ENCODE results near the gene PCDHA1.
"Not testable (repeated sequence)": the region's sequence is repeated elsewhere in the genome, so short reads cannot be mapped to it uniquely, and the experiment has no call there.

Gene PCDHA1

DNA sequence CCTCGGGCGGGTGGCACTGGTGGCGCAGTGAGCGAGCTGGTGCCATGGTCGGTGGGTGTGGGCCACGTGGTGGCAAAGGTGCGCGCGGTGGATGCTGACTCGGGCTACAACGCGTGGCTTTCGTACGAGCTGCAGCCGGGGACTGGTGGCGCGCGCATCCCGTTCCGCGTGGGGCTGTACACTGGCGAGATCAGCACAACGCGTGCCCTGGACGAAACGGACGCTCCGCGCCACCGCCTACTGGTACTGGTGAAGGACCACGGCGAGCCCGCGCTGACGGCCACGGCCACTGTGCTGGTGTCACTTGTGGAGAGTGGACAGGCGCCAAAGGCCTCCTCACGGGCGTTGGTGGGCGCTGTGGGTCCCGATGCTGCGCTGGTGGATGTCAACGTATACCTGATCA, 22.9 kb downstream of the PCDHA1 start:
- no peak for DNase-seq

DNA sequence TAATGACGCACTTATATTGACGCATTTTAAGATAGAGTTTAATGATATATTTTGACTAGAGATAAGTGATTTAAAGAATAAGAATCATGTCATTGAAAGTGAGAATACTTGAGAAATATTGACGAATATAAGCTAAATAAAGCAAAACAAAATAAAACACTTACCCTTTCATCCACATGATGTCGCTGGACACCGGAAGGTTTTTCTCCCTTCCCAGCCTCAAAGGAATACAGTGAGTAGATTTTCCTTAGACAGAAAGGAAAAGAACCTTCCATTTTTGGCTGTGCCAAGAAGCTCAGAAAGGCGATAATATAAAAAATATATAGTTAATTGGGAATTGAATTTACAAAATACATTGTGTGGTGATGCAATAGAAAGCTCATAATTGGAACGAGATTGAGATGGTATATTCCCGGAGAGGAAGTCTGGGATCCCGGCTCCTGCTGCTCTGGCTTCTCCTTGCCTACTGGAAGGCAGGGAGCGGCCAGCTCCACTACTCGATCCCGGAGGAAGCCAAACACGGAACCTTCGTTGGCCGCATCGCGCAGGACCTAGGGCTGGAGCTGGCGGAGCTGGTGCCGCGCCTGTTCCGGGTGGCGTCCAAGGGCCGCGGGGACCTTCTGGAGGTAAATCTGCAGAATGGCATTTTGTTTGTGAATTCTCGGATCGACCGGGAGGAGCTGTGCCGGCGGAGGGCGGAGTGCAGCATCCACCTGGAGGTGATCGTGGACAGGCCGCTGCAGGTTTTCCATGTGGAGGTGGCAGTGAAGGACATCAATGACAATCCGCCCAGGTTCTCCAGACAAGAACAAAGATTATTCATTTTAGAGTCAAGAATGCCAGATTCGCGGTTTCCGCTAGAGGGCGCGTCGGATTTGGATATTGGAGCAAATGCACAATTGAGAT, 35.7 kb downstream of the PCDHA1 start, which contains the start of gene PCDHA5:
TSS of gene PCDHA5 (plus strand) at position 239 of the 906 bp plus-strand sequence.
- DNase-seq = no peak

DNA sequence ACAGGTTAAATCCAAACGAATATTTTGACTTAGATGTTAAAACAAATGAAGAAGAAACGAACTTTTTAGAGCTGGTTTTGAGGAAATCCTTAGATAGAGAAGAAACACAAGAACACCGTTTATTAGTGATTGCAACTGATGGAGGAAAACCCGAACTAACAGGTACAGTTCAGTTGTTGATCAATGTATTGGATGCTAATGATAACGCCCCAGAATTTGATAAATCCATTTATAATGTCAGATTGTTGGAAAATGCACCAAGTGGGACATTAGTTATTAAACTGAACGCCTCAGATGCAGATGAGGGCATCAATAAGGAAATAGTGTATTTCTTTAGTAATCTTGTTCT, 36.3 kb downstream of the PCDHA1 start:
- no peak for DNase-seq

DNA sequence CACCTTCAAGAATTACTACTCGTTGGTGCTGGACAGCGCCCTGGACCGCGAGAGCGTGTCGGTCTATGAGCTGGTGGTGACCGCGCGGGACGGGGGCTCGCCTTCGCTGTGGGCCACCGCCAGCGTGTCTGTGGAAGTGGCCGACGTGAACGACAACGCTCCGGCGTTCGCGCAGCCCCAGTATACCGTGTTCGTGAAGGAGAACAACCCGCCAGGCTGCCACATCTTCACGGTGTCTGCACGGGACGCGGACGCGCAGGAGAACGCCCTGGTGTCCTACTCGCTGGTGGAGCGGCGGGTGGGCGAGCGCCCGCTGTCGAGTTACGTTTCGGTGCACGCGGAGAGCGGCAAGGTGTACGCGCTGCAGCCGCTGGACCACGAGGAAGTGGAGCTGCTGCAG, 37.0 kb downstream of the PCDHA1 start:
- DNase-seq = not testable (repeated sequence)

DNA sequence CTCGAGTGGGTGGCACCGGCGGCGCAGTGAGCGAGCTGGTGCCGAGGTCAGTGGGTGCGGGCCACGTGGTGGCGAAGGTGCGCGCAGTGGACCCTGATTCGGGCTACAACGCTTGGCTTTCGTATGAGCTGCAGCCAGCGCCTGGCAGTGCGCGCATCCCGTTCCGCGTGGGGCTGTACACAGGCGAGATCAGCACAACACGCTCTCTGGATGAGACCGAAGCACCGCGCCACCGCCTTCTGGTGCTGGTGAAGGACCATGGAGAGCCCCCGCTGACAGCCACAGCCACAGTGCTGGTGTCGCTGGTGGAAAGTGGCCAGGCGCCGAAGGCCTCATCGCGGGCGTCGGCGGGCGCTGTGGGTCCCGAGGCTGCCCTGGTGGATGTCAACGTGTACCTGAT, 37.5 kb downstream of the PCDHA1 start:
- DNase-seq = no peak

DNA sequence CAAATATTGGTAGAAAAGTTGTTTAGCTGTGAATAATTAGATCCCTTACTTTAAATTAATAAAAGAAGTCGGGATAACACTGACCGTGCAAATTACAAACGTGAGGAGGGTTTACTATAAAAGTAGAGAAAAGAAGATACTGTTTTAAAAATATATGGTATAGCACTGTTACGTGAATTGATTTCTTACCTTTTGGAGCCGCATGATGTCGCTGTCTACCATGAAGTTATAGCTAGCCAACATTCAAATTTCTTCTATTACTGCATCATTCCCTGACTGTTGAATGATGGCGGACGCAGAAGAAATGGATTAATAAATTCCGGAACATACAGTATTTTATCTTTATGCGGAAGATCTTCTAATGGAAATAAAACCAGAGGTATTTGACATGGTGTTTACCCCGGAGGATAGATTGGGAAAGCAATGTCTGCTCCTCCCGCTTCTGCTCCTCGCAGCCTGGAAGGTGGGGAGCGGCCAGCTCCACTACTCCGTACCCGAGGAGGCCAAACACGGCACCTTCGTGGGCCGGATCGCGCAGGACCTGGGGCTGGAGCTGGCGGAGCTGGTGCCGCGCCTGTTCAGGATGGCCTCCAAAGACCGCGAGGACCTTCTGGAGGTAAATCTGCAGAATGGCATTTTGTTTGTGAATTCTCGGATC, 41.9 kb downstream of the PCDHA1 start, which contains the start of gene PCDHA6:
TSS of gene PCDHA6 (plus strand) at position 257 of the 658 bp plus-strand sequence. CDS start at position 389, 132 bp downstream.
- no peak for DNase-seq

DNA sequence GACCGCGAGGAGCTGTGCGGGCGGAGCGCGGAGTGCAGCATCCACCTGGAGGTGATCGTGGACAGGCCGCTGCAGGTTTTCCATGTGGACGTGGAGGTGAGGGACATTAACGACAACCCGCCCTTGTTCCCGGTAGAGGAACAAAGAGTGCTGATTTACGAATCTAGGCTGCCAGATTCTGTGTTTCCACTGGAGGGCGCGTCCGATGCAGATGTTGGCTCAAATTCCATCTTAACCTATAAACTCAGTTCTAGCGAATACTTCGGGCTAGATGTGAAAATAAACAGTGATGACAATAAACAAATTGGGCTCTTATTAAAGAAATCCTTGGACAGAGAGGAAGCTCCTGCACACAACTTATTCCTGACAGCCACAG, 42.4 kb downstream of the PCDHA1 start:
- DNase-seq = no peak

DNA sequence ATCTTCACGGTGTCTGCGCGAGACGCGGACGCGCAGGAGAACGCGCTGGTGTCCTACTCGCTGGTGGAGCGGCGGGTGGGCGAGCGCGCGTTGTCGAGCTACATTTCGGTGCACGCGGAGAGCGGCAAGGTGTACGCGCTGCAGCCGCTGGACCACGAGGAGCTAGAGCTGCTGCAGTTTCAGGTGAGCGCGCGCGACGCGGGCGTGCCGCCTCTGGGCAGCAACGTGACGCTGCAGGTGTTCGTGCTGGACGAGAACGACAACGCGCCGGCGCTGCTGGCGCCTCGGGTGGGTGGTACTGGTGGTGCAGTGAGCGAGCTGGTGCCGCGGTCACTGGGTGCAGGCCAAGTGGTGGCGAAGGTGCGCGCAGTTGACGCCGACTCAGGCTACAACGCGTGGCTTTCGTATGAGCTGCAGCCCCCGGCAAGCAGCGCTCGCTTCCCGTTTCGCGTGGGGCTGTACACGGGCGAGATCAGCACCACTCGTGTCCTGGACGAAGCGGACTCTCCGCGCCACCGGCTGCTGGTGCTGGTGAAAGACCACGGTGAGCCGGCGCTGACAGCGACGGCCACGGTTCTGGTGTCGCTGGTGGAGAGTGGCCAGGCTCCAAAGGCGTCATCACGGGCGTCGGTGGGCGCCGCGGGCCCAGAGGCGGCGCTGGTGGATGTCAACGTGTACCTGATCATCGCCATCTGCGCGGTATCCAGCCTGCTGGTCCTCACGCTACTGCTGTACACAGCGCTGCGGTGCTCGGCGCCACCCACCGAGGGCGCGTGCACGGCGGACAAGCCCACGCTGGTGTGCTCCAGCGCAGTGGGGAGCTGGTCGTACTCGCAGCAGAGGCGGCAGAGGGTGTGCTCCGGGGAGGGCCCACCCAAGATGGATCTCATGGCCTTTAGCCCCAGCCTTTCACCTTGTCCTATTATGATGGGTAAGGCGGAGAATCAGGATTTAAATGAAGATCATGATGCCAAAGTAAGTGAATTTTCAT, 43.9 kb downstream of the PCDHA1 start:
- DNase-seq = not testable (repeated sequence)

DNA sequence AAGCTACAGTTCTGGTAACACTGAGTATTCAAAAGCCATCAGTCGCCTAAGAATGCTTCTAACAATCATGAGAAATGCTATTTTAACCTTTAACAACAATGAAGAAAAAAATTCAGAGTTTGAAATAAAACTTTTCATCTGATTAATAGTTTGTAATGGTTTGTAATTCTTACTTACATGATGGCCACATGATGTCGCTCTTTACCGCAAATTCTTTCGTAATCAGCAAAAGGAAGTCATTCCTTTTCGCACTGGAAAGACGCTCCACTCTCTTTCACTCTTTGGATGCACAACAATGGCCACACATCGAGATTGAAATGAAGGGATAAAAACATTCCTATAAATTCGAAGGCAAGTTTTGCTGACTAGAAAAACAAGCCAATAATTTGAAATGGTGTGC, 48.1 kb downstream of the PCDHA1 start, which contains the start of gene PCDHA7:
TSS of gene PCDHA7 (plus strand) at position 277 of the 400 bp plus-strand sequence. CDS start at position 392, 115 bp downstream.
- DNase-seq = no peak

DNA sequence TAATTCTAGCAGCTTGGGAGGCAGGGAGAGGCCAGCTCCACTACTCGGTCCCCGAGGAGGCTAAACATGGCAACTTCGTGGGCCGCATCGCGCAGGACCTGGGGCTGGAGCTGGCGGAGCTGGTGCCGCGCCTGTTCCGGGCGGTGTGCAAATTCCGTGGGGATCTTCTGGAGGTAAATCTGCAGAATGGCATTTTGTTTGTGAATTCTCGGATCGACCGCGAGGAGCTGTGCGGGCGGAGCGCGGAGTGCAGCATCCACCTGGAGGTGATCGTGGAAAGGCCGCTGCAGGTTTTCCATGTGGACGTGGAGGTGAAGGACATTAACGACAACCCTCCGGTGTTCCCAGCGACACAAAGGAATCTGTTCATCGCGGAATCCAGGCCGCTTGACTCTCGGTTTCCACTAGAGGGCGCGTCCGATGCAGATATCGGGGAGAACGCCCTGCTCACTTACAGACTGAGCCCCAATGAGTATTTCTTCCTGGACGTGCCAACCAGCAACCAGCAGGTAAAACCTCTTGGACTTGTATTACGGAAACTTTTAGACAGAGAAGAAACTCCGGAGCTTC, 48.6 kb downstream of the PCDHA1 start:
- not testable (repeated sequence) for DNase-seq

DNA sequence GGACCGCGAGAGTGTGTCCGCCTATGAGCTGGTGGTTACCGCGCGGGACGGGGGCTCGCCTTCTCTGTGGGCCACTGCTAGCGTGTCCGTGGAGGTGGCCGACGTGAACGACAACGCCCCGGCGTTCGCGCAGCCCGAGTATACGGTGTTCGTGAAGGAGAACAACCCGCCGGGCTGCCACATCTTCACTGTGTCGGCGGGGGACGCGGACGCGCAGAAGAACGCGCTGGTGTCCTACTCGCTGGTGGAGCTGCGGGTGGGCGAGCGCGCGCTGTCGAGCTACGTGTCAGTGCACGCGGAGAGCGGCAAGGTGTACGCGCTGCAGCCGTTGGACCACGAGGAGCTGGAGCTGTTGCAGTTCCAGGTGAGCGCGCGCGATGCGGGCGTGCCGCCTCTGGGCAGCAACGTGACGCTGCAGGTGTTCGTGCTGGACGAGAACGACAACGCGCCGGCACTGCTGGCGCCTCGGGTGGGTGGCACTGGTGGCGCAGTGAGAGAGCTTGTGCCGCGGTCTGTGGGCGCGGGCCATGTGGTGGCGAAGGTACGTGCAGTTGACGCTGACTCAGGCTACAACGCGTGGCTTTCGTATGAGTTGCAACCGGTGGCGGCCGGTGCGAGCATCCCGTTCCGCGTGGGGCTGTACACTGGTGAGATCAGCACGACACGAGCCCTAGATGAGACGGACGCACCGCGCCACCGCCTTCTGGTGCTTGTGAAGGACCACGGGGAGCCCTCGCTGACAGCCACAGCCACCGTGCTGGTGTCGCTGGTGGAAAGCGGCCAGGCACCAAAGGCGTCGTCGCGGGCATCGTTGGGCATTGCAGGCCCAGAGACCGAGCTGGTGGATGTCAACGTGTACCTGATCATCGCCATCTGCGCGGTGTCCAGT, 49.9 kb downstream of the PCDHA1 start:
- no peak for DNase-seq

DNA sequence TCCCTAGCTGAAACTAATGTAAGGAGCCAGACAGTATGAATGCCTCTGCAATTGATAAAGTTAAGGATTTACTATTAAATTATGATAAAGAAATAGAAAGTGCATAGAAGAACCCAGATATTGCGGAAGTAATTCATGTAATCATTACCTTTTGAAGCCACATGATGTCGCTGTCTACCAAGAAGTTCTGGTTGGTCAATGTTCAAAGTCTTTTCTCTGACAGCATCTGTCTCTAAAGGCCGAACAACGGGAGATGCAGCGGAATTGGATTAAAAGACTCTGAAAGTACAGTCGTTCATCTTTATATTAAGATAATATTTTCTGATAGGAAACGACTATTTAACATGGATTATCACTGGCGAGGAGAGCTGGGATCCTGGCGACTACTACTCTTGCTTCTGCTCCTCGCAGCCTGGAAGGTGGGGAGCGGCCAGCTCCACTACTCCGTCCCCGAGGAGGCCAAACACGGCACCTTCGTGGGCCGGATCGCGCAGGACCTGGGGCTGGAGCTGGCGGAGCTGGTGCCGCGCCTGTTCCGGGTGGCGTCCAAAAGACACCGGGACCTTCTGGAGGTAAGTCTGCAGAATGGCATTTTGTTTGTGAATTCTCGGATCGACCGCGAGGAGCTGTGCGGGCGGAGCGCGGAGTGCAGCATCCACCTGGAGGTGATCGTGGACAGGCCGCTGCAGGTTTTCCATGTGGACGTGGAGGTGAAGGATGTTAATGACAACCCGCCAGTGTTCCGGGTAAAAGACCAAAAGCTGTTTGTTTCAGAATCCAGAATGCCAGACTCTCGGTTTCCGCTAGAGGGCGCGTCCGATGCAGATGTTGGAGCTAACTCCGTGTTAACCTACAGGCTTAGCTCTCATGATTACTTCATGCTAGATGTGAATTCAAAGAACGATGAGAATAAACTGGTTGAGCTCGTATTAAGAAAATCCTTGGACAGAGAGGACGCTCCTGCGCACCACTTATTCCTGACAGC, 55.3 kb downstream of the PCDHA1 start, which contains the start of gene PCDHA8:
TSS of gene PCDHA8 (plus strand) at position 210 of the 985 bp plus-strand sequence. CDS start at position 345, 135 bp downstream.
- DNase-seq = no peak

DNA sequence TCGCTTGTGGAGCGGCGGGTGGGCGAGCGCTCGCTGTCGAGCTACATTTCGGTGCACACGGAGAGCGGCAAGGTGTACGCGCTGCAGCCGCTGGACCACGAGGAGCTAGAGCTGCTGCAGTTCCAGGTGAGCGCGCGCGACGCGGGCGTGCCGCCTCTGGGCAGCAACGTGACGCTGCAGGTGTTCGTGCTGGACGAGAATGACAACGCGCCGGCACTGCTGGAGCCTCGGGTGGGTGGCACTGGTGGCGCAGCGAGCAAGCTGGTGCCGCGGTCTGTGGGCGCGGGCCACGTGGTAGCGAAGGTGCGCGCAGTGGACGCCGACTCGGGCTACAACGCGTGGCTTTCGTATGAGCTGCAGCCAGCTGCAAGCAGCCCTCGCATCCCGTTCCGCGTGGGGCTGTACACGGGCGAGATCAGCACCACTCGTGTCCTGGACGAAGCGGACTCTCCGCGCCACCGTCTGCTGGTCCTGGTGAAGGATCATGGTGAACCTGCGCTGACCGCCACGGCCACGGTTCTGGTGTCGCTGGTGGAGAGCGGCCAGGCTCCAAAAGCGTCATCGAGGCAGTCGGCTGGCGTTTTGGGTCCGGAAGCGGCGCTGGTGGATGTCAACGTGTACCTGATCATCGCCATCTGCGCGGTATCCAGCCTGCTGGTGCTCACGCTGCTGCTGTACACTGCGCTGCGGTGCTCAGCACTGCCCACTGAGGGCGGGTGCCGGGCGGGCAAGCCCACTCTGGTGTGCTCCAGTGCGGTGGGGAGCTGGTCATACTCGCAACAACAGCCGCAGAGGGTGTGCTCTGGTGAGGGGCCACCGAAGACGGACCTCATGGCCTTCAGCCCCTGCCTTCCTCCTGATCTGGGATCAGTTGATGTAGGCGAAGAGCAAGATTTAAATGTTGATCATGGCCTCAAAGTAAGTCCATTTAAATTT, 57.1 kb downstream of the PCDHA1 start:
- DNase-seq = no peak

DNA sequence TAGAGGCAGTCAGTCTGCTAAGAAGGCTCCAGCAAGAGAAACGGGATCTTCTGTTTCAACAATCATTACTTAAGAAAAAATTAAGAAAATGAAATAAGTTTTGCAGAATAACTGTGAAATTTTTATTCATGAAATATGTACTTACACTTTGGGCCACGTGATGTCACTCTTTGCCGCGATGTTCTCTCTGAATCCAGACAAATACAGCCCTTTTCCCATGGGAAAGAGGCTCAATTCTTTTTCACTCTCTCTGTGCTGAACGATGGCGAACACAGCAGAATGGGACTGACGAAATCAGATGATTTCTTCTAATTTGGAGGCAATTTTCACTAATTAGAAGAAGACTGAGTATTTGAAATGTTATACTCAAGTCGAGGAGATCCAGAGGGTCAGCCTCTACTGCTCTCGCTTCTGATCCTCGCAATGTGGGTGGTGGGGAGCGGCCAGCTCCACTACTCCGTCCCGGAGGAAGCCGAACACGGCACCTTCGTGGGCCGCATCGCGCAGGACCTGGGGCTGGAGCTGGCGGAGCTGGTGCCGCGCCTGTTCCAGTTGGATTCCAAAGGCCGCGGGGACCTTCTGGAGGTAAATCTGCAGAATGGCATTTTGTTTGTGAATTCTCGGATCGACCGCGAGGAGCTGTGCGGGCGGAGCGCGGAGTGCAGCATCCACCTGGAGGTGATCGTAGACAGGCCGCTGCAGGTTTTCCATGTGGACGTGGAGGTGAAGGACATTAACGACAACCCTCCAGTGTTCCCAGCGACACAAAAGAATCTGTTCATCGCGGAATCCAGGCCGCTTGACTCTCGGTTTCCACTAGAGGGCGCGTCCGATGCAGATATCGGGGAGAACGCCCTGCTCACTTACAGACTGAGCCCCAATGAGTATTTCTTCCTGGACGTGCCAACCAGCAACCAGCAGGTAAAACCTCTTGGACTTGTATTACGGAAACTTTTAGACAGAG, 62.5 kb downstream of the PCDHA1 start, which contains the start of gene PCDHA9:
TSS of gene PCDHA9 (plus strand) at position 244 of the 964 bp plus-strand sequence. CDS start at position 358, 114 bp downstream.
- DNase-seq = not testable (repeated sequence)

DNA sequence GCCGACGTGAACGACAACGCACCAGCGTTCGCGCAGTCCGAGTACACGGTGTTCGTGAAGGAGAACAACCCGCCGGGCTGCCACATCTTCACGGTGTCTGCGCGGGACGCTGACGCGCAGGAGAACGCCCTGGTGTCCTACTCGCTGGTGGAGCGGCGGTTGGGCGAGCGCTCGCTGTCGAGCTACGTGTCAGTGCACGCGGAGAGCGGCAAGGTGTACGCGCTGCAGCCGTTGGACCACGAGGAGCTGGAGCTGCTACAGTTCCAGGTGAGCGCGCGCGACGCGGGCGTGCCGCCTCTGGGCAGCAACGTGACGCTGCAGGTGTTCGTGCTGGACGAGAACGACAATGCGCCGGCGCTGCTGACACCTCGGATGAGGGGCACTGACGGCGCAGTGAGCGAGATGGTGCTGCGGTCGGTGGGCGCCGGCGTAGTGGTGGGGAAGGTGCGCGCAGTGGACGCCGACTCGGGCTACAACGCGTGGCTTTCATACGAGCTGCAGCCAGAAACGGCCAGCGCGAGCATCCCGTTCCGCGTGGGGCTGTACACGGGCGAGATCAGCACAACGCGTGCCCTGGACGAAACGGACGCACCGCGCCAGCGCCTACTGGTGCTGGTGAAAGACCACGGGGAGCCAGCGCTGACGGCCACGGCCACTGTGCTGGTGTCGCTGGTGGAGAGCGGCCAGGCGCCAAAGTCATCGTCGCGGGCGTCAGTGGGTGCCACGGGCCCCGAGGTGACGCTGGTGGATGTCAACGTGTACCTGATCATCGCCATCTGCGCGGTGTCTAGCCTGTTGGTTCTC, 64.1 kb downstream of the PCDHA1 start:
- not testable (repeated sequence) for DNase-seq
